ENCODE measurements around the gene ADPRHL1.
"Not testable (repeated sequence)": the region's sequence is repeated elsewhere in the genome, so short reads cannot be mapped to it uniquely, and the experiment has no call there.

Gene ADPRHL1

GRCh38 chr13:113394339-113394640 is 59.0 kb downstream of the ADPRHL1 start:
- no peak for DNase-seq (ENCODE audit: low read depth)
- peak overlapping the region; percentile 17 for H3K4me3 ChIP-seq (ENCODE audit: low read depth, low read length)

- H3K4me3 ChIP-seq (ENCODE audit: low read depth, low read length): peak overlapping the region; percentile 79
- DNase-seq (ENCODE audit: low read depth): no peak
Observed at GRCh38 chr13:113393563-113394338, 59.5 kb downstream of the ADPRHL1 start.

GRCh38 chr13:113393226-113393562 is 60.1 kb downstream of the ADPRHL1 start:
- no peak for DNase-seq (ENCODE audit: low read depth)

GRCh38 chr13:113390874-113391497 is 62.3 kb downstream of the ADPRHL1 start:
- no peak for DNase-seq (ENCODE audit: low read depth)
- no peak overlapping the region for H3K4me3 ChIP-seq (ENCODE audit: low read depth, low read length)

More at GRCh38 chr13:113393226-113393562, 60.1 kb downstream of the ADPRHL1 start:
- peak overlapping the region; percentile 79 for H3K4me3 ChIP-seq (ENCODE audit: low read depth, low read length)

- H3K4me3 ChIP-seq (ENCODE audit: low read depth, low read length); DNase-seq (ENCODE audit: low read depth): not testable (repeated sequence)
Observed at GRCh38 chr13:113389586-113389985, 63.7 kb downstream of the ADPRHL1 start.

- no peak for DNase-seq (ENCODE audit: low read depth)
- H3K4me3 ChIP-seq (ENCODE audit: low read depth, low read length): no peak overlapping the region
Observed at GRCh38 chr13:113387396-113387795, 65.9 kb downstream of the ADPRHL1 start.

GRCh38 chr13:113383089-113383488 is 70.2 kb downstream of the ADPRHL1 start:
- no peak overlapping the region for H3K4me3 ChIP-seq (ENCODE audit: low read depth, low read length)
- DNase-seq (ENCODE audit: low read depth): no peak

- H3K4me3 ChIP-seq (ENCODE audit: low read depth, low read length); DNase-seq (ENCODE audit: low read depth): not testable (repeated sequence)
Observed at GRCh38 chr13:113382542-113382941, 70.7 kb downstream of the ADPRHL1 start.

- DNase-seq (ENCODE audit: low read depth): no peak
- no peak overlapping the region for H3K4me3 ChIP-seq (ENCODE audit: low read depth, low read length)
Observed at GRCh38 chr13:113378825-113379224, 74.5 kb downstream of the ADPRHL1 start.

GRCh38 chr13:113374511-113375175 is 78.6 kb downstream of the ADPRHL1 start:
- H3K4me3 ChIP-seq (ENCODE audit: low read depth, low read length): no peak overlapping the region
- no peak for DNase-seq (ENCODE audit: low read depth)

- no peak for DNase-seq (ENCODE audit: low read depth)
- no peak overlapping the region for H3K4me3 ChIP-seq (ENCODE audit: low read depth, low read length)
Observed at GRCh38 chr13:113373811-113374485, 79.3 kb downstream of the ADPRHL1 start.

GRCh38 chr13:113371701-113372100 is 81.6 kb downstream of the ADPRHL1 start:
- not testable (repeated sequence) for DNase-seq (ENCODE audit: low read depth); H3K4me3 ChIP-seq (ENCODE audit: low read depth, low read length)

- DNase-seq (ENCODE audit: low read depth): no peak
- no peak overlapping the region for H3K4me3 ChIP-seq (ENCODE audit: low read depth, low read length)
Observed at GRCh38 chr13:113371061-113371460, 82.2 kb downstream of the ADPRHL1 start.

- H3K4me3 ChIP-seq (ENCODE audit: low read depth, low read length): no peak overlapping the region
- DNase-seq (ENCODE audit: low read depth): no peak
Observed at GRCh38 chr13:113369881-113370280, 83.4 kb downstream of the ADPRHL1 start.

- H3K4me3 ChIP-seq (ENCODE audit: low read depth, low read length): no peak overlapping the region
- DNase-seq (ENCODE audit: low read depth): no peak
Observed at GRCh38 chr13:113369189-113369588, 84.1 kb downstream of the ADPRHL1 start.

GRCh38 chr13:113368353-113368752 is 84.9 kb downstream of the ADPRHL1 start:
- H3K4me3 ChIP-seq (ENCODE audit: low read depth, low read length); DNase-seq (ENCODE audit: low read depth): not testable (repeated sequence)

- no peak overlapping the region for H3K4me3 ChIP-seq (ENCODE audit: low read depth, low read length)
- DNase-seq (ENCODE audit: low read depth): no peak
Observed at GRCh38 chr13:113367771-113368170, 85.5 kb downstream of the ADPRHL1 start.

GRCh38 chr13:113367020-113367560 is 86.2 kb downstream of the ADPRHL1 start:
- no peak overlapping the region for H3K4me3 ChIP-seq (ENCODE audit: low read depth, low read length)
- DNase-seq (ENCODE audit: low read depth): no peak

GRCh38 chr13:113365971-113366588 is 87.2 kb downstream of the ADPRHL1 start:
- no peak overlapping the region for H3K4me3 ChIP-seq (ENCODE audit: low read depth, low read length)
- no peak for DNase-seq (ENCODE audit: low read depth)

Data from skeletal muscle cell (primary cell).